HCT116 (cell line): ENCODE results near the gene MAML3. TPM values are rescaled to one million over a fixed set of nuclear protein-coding genes. Genes with fewer than 3 reads are reported as not detected.

Source experiments
- ATAC-seq: fragments of 200-7000 bp; cut with Tn5 transposase; 2 replicates; pipeline ENCODE4 v1.9.1; 2020; ENCODE audit warnings: mild to moderate bottlenecking, moderate library complexity
- BruUV-seq: library from RNA; stranded (reverse); fragments of 400-500 nt; replicated peaks from 2 replicates; lab custom pipeline; 2021; lab: Mats Ljungman, UMichigan
- CTCF ChIA-PET: fragments of 300-600 bp; sonication (Branson Sonifier 250); formaldehyde crosslinking; loops from one replicate; lab custom pipeline; 2021; ENCODE audit warnings: antibody characterized with exemption; lab: Charles Lee
- POLR2A ChIA-PET: fragments of 300-600, 350-600 bp; sonication (Branson Sonifier 250); formaldehyde crosslinking; loops from one replicate; lab custom pipeline; 2021; ENCODE audit warnings: antibody characterized with exemption; lab: Charles Lee
- RAD21 ChIA-PET, 2 experiments: fragments of 300-600 bp; sonication (Branson Sonifier 250); formaldehyde crosslinking; loops; one replicate each; lab custom pipeline; 2023; ENCODE audit warnings: low total read pairs in 2 of 2; ENCODE audit not compliant: uncharacterized antibody in 2 of 2, unreplicated experiment in 2 of 2, low non-redundant PET in 1 of 2; lab: Charles Lee
- DNase-seq: peaks from one replicate; pipeline ENCODE4 v3.0.0-alpha.2; 2010; ENCODE audit warnings: low read depth, low spot score
- H2AFZ ChIP-seq: fragments of 200-600 bp; shearing (Covaris generic), sonication (generic); 2 replicates; pipeline ENCODE4 v1.6.1; 2017; ENCODE audit warnings: low read depth, mixed run types, mixed read lengths, antibody characterized with exemption, low read length; ENCODE audit not compliant: poor library complexity, severe bottlenecking
- H3K27ac ChIP-seq: 2 replicates; pipeline ENCODE4 v1.5.1; 2012; ENCODE audit warnings: low read depth, low read length
- H3K27me3 ChIP-seq: fragments of 200-600 bp; sonication (generic); 2 replicates; pipeline ENCODE4 v1.6.1; 2016; ENCODE audit warnings: mixed run types, low read length, mixed read lengths; ENCODE audit not compliant: insufficient read depth
- H3K36me3 ChIP-seq, 2 experiments: fragments of 200-500 bp in 1 of 2; fragments of 200-600 bp in 1 of 2; sonication (Bioruptor generic) in 1 of 2; sonication (generic) in 1 of 2; 2 replicates each; pipeline versions ENCODE4 v1.5.1 to v1.6.1; 2014 to 2016; ENCODE audit warnings: low read length in 2 of 2, inconsistent platforms in 1 of 2, mixed read lengths in 1 of 2, mixed run types in 1 of 2; ENCODE audit not compliant: insufficient read depth in 2 of 2, control insufficient read depth in 1 of 2
- H3K4me1 ChIP-seq, 2 experiments: fragments of 200-600 bp in 1 of 2; sonication (generic) in 1 of 2; 2 replicates each; pipeline versions ENCODE4 v1.5.1 to v1.6.1; 2012 to 2017; ENCODE audit warnings: low read length in 2 of 2, inconsistent platforms in 1 of 2, mild to moderate bottlenecking in 1 of 2, mixed read lengths in 1 of 2, mixed run types in 1 of 2, moderate library complexity in 1 of 2; ENCODE audit not compliant: insufficient read depth in 2 of 2, control insufficient read depth in 1 of 2
- H3K4me2 ChIP-seq: fragments of 200-600 bp; sonication (generic); 2 replicates; pipeline ENCODE4 v1.6.1; 2017; ENCODE audit warnings: mixed run types, low read length, mixed read lengths
- H3K4me3 ChIP-seq, 2 experiments: fragments of 200-600 bp in 1 of 2; sonication (generic) in 1 of 2; replicated peaks in 1 of 2; 2 replicates each; pipeline ENCODE4 v1.5.1; 2011 to 2016; ENCODE audit warnings: low read length in 2 of 2, control low read depth in 1 of 2, low read depth in 1 of 2, mild to moderate bottlenecking in 1 of 2, mixed read lengths in 1 of 2, mixed run types in 1 of 2
- H3K79me2 ChIP-seq: fragments of 200-600 bp; sonication (generic); 2 replicates; pipeline ENCODE4 v1.6.1; 2017; ENCODE audit warnings: mild to moderate bottlenecking, mixed run types, low read length, moderate library complexity, mixed read lengths; ENCODE audit not compliant: insufficient read depth
- H3K9ac ChIP-seq: fragments of 200-600 bp; sonication (generic); 2 replicates; pipeline ENCODE4 v1.6.1; 2016; ENCODE audit warnings: low read length, mixed read lengths
- H3K9me2 ChIP-seq: fragments of 200-600 bp; sonication (generic), shearing (Covaris generic); 2 replicates; pipeline ENCODE4 v1.6.1; 2017; ENCODE audit warnings: mixed run types, mild to moderate bottlenecking, moderate library complexity; ENCODE audit not compliant: insufficient read depth
- H3K9me3 ChIP-seq, 2 experiments: fragments of 200-500 bp in 1 of 2; fragments of 200-600 bp in 1 of 2; sonication (Bioruptor generic) in 1 of 2; sonication (generic) in 1 of 2; 2 replicates each; pipeline ENCODE4 v1.6.1; 2014 to 2017; ENCODE audit warnings: low read length in 2 of 2, mixed read lengths in 2 of 2, inconsistent platforms in 1 of 2, low read depth in 1 of 2, mild to moderate bottlenecking in 1 of 2, mixed run types in 1 of 2, moderate library complexity in 1 of 2; ENCODE audit not compliant: control insufficient read depth in 1 of 2, insufficient read depth in 1 of 2
- H4K20me1 ChIP-seq: fragments of 200-600 bp; sonication (generic), shearing (Covaris generic); 2 replicates; pipeline ENCODE4 v1.6.1; 2017; ENCODE audit warnings: mixed run types, mild to moderate bottlenecking, moderate library complexity; ENCODE audit not compliant: insufficient read depth
- CBX3 ChIP-seq: IDR thresholded peaks from 2 replicates; pipeline ENCODE4 v1.6.1; 2012; ENCODE audit warnings: low read depth
- EGR1 ChIP-seq: IDR thresholded peaks from 2 replicates; pipeline ENCODE4 v1.6.1; 2012; ENCODE audit warnings: low read depth
- EZH2 ChIP-seq: fragments of 200-600 bp; sonication (generic); IDR thresholded peaks from 2 replicates; pipeline ENCODE4 v1.6.1; 2017; ENCODE audit warnings: antibody characterized with exemption, mixed run types
- EZH2phosphoT487 ChIP-seq: fragments of 200-600 bp; IDR thresholded peaks from 2 replicates; pipeline ENCODE4 v1.6.1; 2018; ENCODE audit warnings: antibody characterized with exemption, borderline replicate concordance
- JUND ChIP-seq: IDR thresholded peaks from 2 replicates; pipeline ENCODE4 v1.6.1; 2012
- POLR2A ChIP-seq: IDR thresholded peaks from 2 replicates; pipeline ENCODE4 v1.7.0; 2011; ENCODE audit warnings: borderline replicate concordance; ENCODE audit not compliant: insufficient read depth, insufficient read length; ENCODE audit errors: extremely low read depth
- POLR2AphosphoS5 ChIP-seq: IDR thresholded peaks from 2 replicates; pipeline ENCODE4 v1.6.1; 2011; ENCODE audit warnings: mild to moderate bottlenecking, low read depth, low read length, moderate library complexity
- SIN3A ChIP-seq: IDR thresholded peaks from 2 replicates; pipeline ENCODE4 v1.6.1; 2012; ENCODE audit warnings: low read depth
- SRF ChIP-seq: IDR thresholded peaks from 2 replicates; pipeline ENCODE4 v1.6.1; 2012; ENCODE audit warnings: low read depth
- ZNF274 ChIP-seq: fragments of 200-500 bp; sonication (Bioruptor generic); IDR thresholded peaks from 2 replicates; pipeline ENCODE4 v1.6.1; 2014; ENCODE audit warnings: mild to moderate bottlenecking, low read depth, low read length, inconsistent platforms
- intact Hi-C: fragments of 100-400 bp; cut with micrococcal nuclease; formaldehyde crosslinking; loops from 2 replicates; pipeline ENCODE4 v1.10.0; 2022
- total RNA-seq: library from RNA; stranded (reverse); gene quantifications from one replicate; pipeline ENCODE4 v1.2.1, GENCODE V29; 2021; ENCODE audit not compliant: unreplicated experiment
- TF ChIP-seq, protein P1 (sequence below): IDR thresholded peaks from 2 replicates; pipeline ENCODE4 v1.6.1; 2012
- TF ChIP-seq, protein P2 (sequence below): IDR thresholded peaks from 2 replicates; pipeline ENCODE4 v1.6.1; 2011; ENCODE audit warnings: mild to moderate bottlenecking, low read length, moderate library complexity; ENCODE audit not compliant: insufficient replicate concordance; ENCODE audit errors: extremely low read depth
- TF ChIP-seq, protein P3 (sequence below): IDR thresholded peaks from 2 replicates; pipeline ENCODE4 v1.6.1; 2012; ENCODE audit warnings: low read depth

Gene MAML3
- total RNA-seq, 1 experiment from 2014 or later = 3.1 TPM

DNA sequence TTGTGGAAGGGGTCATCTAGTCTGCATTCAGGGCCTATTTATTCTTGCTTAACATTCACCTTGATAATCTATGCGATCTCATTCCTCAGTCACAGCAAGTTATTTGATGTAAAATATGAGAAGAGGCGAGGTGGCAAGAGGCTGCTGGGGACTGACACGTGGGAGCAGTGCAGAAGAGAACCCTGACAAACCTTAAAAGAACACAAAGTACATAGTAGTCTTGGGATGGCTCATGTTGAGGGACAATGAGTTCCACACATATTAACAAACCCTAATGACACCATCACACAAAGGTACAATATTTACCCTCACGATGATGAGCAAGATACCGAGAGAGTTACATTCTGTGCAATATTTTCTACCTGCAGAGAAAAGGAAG lies 57.5 kb downstream of the MAML3 start:
- Histone ChIP-seq H3K4me2 (peak overlapping the region; percentile 61), H2AFZ (peak overlapping the region; percentile 29), H3K27ac (no peak overlapping the region), H3K9me2 (no peaks in the 10 kb centered on the region), H3K9me3 (no peaks in the 10 kb centered on the region), H3K4me3 (no peak overlapping the region), H3K27me3 (no peaks in the 10 kb centered on the region), H3K4me1 (peaks cover 29 to 64% of the 10 kb centered on the region in 2 experiments), H3K36me3 (no peaks in the 10 kb centered on the region), H3K79me2 (no peaks in the 10 kb centered on the region), H3K9ac (no peak overlapping the region), H4K20me1 (no peaks in the 10 kb centered on the region)
- TF ChIP-seq POLR2AphosphoS5 (no peak), EZH2phosphoT487 (no peak), EZH2 (no peak), EGR1 (no peak), ZNF274 (no peak), SRF (no peak), CBX3 (no peak), SIN3A (no peak), JUND (no peak), POLR2A (no peak)
- TF ChIP-seq, protein P1, sequence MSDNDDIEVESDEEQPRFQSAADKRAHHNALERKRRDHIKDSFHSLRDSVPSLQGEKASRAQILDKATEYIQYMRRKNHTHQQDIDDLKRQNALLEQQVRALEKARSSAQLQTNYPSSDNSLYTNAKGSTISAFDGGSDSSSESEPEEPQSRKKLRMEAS = no peak
- TF ChIP-seq, protein P2, sequence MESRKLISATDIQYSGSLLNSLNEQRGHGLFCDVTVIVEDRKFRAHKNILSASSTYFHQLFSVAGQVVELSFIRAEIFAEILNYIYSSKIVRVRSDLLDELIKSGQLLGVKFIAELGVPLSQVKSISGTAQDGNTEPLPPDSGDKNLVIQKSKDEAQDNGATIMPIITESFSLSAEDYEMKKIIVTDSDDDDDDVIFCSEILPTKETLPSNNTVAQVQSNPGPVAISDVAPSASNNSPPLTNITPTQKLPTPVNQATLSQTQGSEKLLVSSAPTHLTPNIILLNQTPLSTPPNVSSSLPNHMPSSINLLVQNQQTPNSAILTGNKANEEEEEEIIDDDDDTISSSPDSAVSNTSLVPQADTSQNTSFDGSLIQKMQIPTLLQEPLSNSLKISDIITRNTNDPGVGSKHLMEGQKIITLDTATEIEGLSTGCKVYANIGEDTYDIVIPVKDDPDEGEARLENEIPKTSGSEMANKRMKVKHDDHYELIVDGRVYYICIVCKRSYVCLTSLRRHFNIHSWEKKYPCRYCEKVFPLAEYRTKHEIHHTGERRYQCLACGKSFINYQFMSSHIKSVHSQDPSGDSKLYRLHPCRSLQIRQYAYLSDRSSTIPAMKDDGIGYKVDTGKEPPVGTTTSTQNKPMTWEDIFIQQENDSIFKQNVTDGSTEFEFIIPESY = no peak
- TF ChIP-seq, protein P3, sequence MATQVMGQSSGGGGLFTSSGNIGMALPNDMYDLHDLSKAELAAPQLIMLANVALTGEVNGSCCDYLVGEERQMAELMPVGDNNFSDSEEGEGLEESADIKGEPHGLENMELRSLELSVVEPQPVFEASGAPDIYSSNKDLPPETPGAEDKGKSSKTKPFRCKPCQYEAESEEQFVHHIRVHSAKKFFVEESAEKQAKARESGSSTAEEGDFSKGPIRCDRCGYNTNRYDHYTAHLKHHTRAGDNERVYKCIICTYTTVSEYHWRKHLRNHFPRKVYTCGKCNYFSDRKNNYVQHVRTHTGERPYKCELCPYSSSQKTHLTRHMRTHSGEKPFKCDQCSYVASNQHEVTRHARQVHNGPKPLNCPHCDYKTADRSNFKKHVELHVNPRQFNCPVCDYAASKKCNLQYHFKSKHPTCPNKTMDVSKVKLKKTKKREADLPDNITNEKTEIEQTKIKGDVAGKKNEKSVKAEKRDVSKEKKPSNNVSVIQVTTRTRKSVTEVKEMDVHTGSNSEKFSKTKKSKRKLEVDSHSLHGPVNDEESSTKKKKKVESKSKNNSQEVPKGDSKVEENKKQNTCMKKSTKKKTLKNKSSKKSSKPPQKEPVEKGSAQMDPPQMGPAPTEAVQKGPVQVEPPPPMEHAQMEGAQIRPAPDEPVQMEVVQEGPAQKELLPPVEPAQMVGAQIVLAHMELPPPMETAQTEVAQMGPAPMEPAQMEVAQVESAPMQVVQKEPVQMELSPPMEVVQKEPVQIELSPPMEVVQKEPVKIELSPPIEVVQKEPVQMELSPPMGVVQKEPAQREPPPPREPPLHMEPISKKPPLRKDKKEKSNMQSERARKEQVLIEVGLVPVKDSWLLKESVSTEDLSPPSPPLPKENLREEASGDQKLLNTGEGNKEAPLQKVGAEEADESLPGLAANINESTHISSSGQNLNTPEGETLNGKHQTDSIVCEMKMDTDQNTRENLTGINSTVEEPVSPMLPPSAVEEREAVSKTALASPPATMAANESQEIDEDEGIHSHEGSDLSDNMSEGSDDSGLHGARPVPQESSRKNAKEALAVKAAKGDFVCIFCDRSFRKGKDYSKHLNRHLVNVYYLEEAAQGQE = no peak
- no peak for DNase-seq
- POLR2A ChIA-PET = interaction anchor here (1.3 kb wide), 1 partner anchor 54 kb away, joined by 3 read pairs; no protein-coding TSS in a partner anchor
- ATAC-seq = no peak
- CTCF ChIA-PET = interaction anchor here (1.2 to 1.4 kb wide), 2 partner anchors 45 to 499 kb away, joined by 3 to 5 read pairs; no protein-coding TSS in a partner anchor
- no TSS peak for BruUV-seq
- intact Hi-C loops = loop anchor here (5.0 kb wide), 1 partner anchor 56 kb away; the partner anchor contains the start of gene MAML3
- RAD21 ChIA-PET = no interaction called here
